HCT116 (cell line): ENCODE measurements around the gene KHK. TPM values are rescaled to one million over a fixed set of nuclear protein-coding genes. Genes with fewer than 3 reads are reported as not detected.

Experiments
- ATAC-seq: fragments of 200-7000 bp; cut with Tn5 transposase; 2 replicates; pipeline ENCODE4 v1.9.1; 2020; ENCODE audit warnings: mild to moderate bottlenecking, moderate library complexity
- BruUV-seq: library from RNA; stranded (reverse); fragments of 400-500 nt; replicated peaks from 2 replicates; lab custom pipeline; 2021; lab: Mats Ljungman, UMichigan
- CTCF ChIA-PET: fragments of 300-600 bp; sonication (Branson Sonifier 250); formaldehyde crosslinking; loops from one replicate; lab custom pipeline; 2021; ENCODE audit warnings: antibody characterized with exemption; lab: Charles Lee
- POLR2A ChIA-PET: fragments of 300-600, 350-600 bp; sonication (Branson Sonifier 250); formaldehyde crosslinking; loops from one replicate; lab custom pipeline; 2021; ENCODE audit warnings: antibody characterized with exemption; lab: Charles Lee
- RAD21 ChIA-PET, 2 experiments: fragments of 300-600 bp; sonication (Branson Sonifier 250); formaldehyde crosslinking; loops; one replicate each; lab custom pipeline; 2023; ENCODE audit warnings: low total read pairs in 2 of 2; ENCODE audit not compliant: uncharacterized antibody in 2 of 2, unreplicated experiment in 2 of 2, low non-redundant PET in 1 of 2; lab: Charles Lee
- DNase-seq: peaks from one replicate; pipeline ENCODE4 v3.0.0-alpha.2; 2010; ENCODE audit warnings: low read depth, low spot score
- H2AFZ ChIP-seq: fragments of 200-600 bp; shearing (Covaris generic), sonication (generic); 2 replicates; pipeline ENCODE4 v1.6.1; 2017; ENCODE audit warnings: low read depth, mixed run types, mixed read lengths, antibody characterized with exemption, low read length; ENCODE audit not compliant: poor library complexity, severe bottlenecking
- H3K27ac ChIP-seq: 2 replicates; pipeline ENCODE4 v1.5.1; 2012; ENCODE audit warnings: low read depth, low read length
- H3K27me3 ChIP-seq: fragments of 200-600 bp; sonication (generic); 2 replicates; pipeline ENCODE4 v1.6.1; 2016; ENCODE audit warnings: mixed run types, low read length, mixed read lengths; ENCODE audit not compliant: insufficient read depth
- H3K36me3 ChIP-seq, 2 experiments: fragments of 200-500 bp in 1 of 2; fragments of 200-600 bp in 1 of 2; sonication (Bioruptor generic) in 1 of 2; sonication (generic) in 1 of 2; 2 replicates each; pipeline versions ENCODE4 v1.5.1 to v1.6.1; 2014 to 2016; ENCODE audit warnings: low read length in 2 of 2, inconsistent platforms in 1 of 2, mixed read lengths in 1 of 2, mixed run types in 1 of 2; ENCODE audit not compliant: insufficient read depth in 2 of 2, control insufficient read depth in 1 of 2
- H3K4me1 ChIP-seq, 2 experiments: fragments of 200-600 bp in 1 of 2; sonication (generic) in 1 of 2; 2 replicates each; pipeline versions ENCODE4 v1.5.1 to v1.6.1; 2012 to 2017; ENCODE audit warnings: low read length in 2 of 2, inconsistent platforms in 1 of 2, mild to moderate bottlenecking in 1 of 2, mixed read lengths in 1 of 2, mixed run types in 1 of 2, moderate library complexity in 1 of 2; ENCODE audit not compliant: insufficient read depth in 2 of 2, control insufficient read depth in 1 of 2
- H3K4me2 ChIP-seq: fragments of 200-600 bp; sonication (generic); 2 replicates; pipeline ENCODE4 v1.6.1; 2017; ENCODE audit warnings: mixed run types, low read length, mixed read lengths
- H3K4me3 ChIP-seq, 2 experiments: fragments of 200-600 bp in 1 of 2; sonication (generic) in 1 of 2; replicated peaks in 1 of 2; 2 replicates each; pipeline ENCODE4 v1.5.1; 2011 to 2016; ENCODE audit warnings: low read length in 2 of 2, control low read depth in 1 of 2, low read depth in 1 of 2, mild to moderate bottlenecking in 1 of 2, mixed read lengths in 1 of 2, mixed run types in 1 of 2
- H3K79me2 ChIP-seq: fragments of 200-600 bp; sonication (generic); 2 replicates; pipeline ENCODE4 v1.6.1; 2017; ENCODE audit warnings: mild to moderate bottlenecking, mixed run types, low read length, moderate library complexity, mixed read lengths; ENCODE audit not compliant: insufficient read depth
- H3K9ac ChIP-seq: fragments of 200-600 bp; sonication (generic); 2 replicates; pipeline ENCODE4 v1.6.1; 2016; ENCODE audit warnings: low read length, mixed read lengths
- H3K9me2 ChIP-seq: fragments of 200-600 bp; sonication (generic), shearing (Covaris generic); 2 replicates; pipeline ENCODE4 v1.6.1; 2017; ENCODE audit warnings: mixed run types, mild to moderate bottlenecking, moderate library complexity; ENCODE audit not compliant: insufficient read depth
- H3K9me3 ChIP-seq, 2 experiments: fragments of 200-500 bp in 1 of 2; fragments of 200-600 bp in 1 of 2; sonication (Bioruptor generic) in 1 of 2; sonication (generic) in 1 of 2; 2 replicates each; pipeline ENCODE4 v1.6.1; 2014 to 2017; ENCODE audit warnings: low read length in 2 of 2, mixed read lengths in 2 of 2, inconsistent platforms in 1 of 2, low read depth in 1 of 2, mild to moderate bottlenecking in 1 of 2, mixed run types in 1 of 2, moderate library complexity in 1 of 2; ENCODE audit not compliant: control insufficient read depth in 1 of 2, insufficient read depth in 1 of 2
- H4K20me1 ChIP-seq: fragments of 200-600 bp; sonication (generic), shearing (Covaris generic); 2 replicates; pipeline ENCODE4 v1.6.1; 2017; ENCODE audit warnings: mixed run types, mild to moderate bottlenecking, moderate library complexity; ENCODE audit not compliant: insufficient read depth
- ATF3 ChIP-seq: IDR thresholded peaks from 2 replicates; pipeline ENCODE4 v1.6.1; 2012
- EGR1 ChIP-seq: IDR thresholded peaks from 2 replicates; pipeline ENCODE4 v1.6.1; 2012; ENCODE audit warnings: low read depth
- ELF1 ChIP-seq: IDR thresholded peaks from 2 replicates; pipeline ENCODE4 v1.6.1; 2012; ENCODE audit warnings: low read depth, borderline replicate concordance
- EZH2phosphoT487 ChIP-seq: fragments of 200-600 bp; IDR thresholded peaks from 2 replicates; pipeline ENCODE4 v1.6.1; 2018; ENCODE audit warnings: antibody characterized with exemption, borderline replicate concordance
- FOSL1 ChIP-seq: IDR thresholded peaks from 2 replicates; pipeline ENCODE4 v1.6.1; 2012; ENCODE audit warnings: low read depth
- POLR2A ChIP-seq: IDR thresholded peaks from 2 replicates; pipeline ENCODE4 v1.7.0; 2011; ENCODE audit warnings: borderline replicate concordance; ENCODE audit not compliant: insufficient read depth, insufficient read length; ENCODE audit errors: extremely low read depth
- REST ChIP-seq: IDR thresholded peaks from 2 replicates; pipeline ENCODE4 v1.6.1; 2012; ENCODE audit warnings: low read depth
- SRF ChIP-seq: IDR thresholded peaks from 2 replicates; pipeline ENCODE4 v1.6.1; 2012; ENCODE audit warnings: low read depth
- TCF7L2 ChIP-seq: IDR thresholded peaks from 2 replicates; pipeline ENCODE4 v1.7.0; 2011; ENCODE audit warnings: borderline replicate concordance, inconsistent platforms; ENCODE audit not compliant: insufficient read depth, insufficient read length; ENCODE audit errors: extremely low read depth
- YY1 ChIP-seq: IDR thresholded peaks from 2 replicates; pipeline ENCODE4 v1.6.1; 2011; ENCODE audit warnings: low read length, low read depth, moderate library complexity, mild to moderate bottlenecking; ENCODE audit not compliant: insufficient replicate concordance; ENCODE audit errors: extremely low read depth
- ZNF274 ChIP-seq: fragments of 200-500 bp; sonication (Bioruptor generic); IDR thresholded peaks from 2 replicates; pipeline ENCODE4 v1.6.1; 2014; ENCODE audit warnings: mild to moderate bottlenecking, low read depth, low read length, inconsistent platforms
- intact Hi-C: fragments of 100-400 bp; cut with micrococcal nuclease; formaldehyde crosslinking; loops from 2 replicates; pipeline ENCODE4 v1.10.0; 2022
- total RNA-seq: library from RNA; stranded (reverse); gene quantifications from one replicate; pipeline ENCODE4 v1.2.1, GENCODE V29; 2021; ENCODE audit not compliant: unreplicated experiment

The KHK gene
- total RNA-seq, 1 experiment from 2014 or later, result 6.7 TPM

- H3K9ac ChIP-seq, result no peak within 1 kb of the TSS
- H3K27me3 ChIP-seq, result no peaks in the 10 kb centered on the region
- no peak within 1 kb of the TSS for H3K27ac ChIP-seq
- ChIA-PET RAD21 (no interaction called here), CTCF (no interaction called here), POLR2A (no interaction called here)
- no peak within 1 kb of the TSS for H3K4me3 ChIP-seq
- ATAC-seq, result no peak
- peaks cover 0 to 7% of the 10 kb centered on the region in 2 experiments; a peak in 2 of 4 replicates for H3K4me1 ChIP-seq
- no peaks in the 10 kb centered on the region for H3K9me2 ChIP-seq
- no peak for DNase-seq
- intact Hi-C loops, result no loop called here
- no peak for TF ChIP-seq EZH2phosphoT487
- no peak for TF ChIP-seq ATF3
- TF ChIP-seq FOSL1, result no peak
- no peak for TF ChIP-seq EGR1
- no peak for TF ChIP-seq ELF1
- no peak for TF ChIP-seq REST
- no peak for TF ChIP-seq ZNF274
- no peak for TF ChIP-seq TCF7L2
- TF ChIP-seq POLR2A, result no peak
- no peak for TF ChIP-seq SRF
- TF ChIP-seq YY1, result no peak
- H3K36me3 ChIP-seq, result no peaks in the 10 kb centered on the region
- H2AFZ ChIP-seq, result no peak within 1 kb of the TSS
- H3K4me2 ChIP-seq, result no peak within 1 kb of the TSS
- BruUV-seq, result no TSS peak
- peaks cover 0 to 4% of the 10 kb centered on the region in 2 experiments; a peak in 1 of 4 replicates for H3K9me3 ChIP-seq
- no peaks in the 10 kb centered on the region for H4K20me1 ChIP-seq
- peaks cover under 1% of the 10 kb centered on the region; the same call in 1 of the 2 replicates for H3K79me2 ChIP-seq
These were observed 52.7 kb downstream of the KHK start, which contains the start of gene PRR30 for GRCh38 chr2:27139310-27139709. PRR30 (minus strand) TSS chr2:27139410; CDS start chr2:27138329, 1,081 bp downstream.
